NCI-H1436 (cell line): ENCODE measurements around the gene KMT2C.
"Not testable (repeated sequence)": the region's sequence is repeated elsewhere in the genome, so short reads cannot be mapped to it uniquely, and the experiment has no call there.

Experiments
- DNase-seq: peaks from one replicate; lab custom pipeline; 2025; lab: John Stamatoyannopoulos, UW

The KMT2C gene

DNA sequence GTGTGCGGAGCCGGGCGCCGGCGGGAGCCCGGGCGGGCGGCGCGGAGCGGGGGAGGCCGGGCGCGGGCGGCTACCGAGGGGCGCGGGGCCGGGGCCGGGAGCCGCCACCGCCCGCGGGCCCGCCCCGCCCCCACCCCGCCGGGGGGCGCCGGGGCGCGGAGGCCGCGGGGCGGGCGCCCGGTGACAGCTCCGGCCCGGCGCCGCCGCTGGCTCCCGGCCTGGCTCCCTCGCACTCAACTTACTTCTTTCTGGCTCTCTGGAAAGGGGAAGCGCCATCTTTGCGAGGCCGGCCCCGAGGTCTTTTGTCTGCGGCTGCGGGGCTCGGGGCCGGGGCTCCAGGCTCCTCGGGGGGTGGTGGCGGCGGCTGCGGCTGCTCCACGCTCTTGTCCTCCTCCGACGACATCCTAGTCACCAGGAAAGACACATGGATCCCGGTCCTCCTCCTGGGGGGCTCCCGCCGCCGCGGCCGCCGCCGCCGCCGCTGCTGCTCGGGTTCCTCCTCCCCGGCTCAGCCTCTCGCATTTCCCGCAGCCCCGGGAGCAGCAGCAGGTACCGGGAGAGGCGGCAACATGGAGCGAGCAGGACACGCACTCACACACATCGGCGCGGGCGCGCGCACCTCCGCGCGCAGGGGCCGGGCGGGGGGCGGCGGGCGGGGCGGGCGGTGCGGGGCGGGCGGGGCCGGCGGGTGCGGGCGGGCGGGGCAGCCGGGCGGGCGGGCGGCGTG lies at the start of gene KMT2C:
Gene KMT2C (minus strand): TSS at position 620 of the 727 bp plus-strand sequence. CDS start 217 bp downstream, at position 403.
- DNase-seq = peak; percentile 60

DNA sequence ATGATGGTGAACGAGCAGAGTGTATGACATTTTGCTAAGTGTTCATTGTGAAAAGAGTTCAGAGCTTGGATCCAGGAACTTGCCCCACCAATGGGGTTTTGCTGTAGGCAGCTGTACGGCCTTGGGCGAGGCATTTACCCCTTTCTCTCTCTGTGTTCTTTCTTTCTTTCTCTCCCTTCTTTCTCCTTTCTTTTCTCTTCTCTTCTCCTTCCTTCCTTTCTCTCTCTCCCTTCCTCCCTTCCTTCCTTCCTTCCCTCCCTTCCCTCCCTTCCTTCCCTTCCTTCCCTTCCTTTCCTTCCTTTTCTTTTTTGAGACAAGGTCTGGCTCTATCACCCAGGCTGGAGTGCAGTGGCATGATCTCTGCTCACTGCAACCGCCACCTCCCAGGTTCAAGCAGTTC lies 45.3 kb upstream of the KMT2C start:
- no peak for DNase-seq

- DNase-seq = no peak
Measured at GRCh38 chr7:152480664-152481063, 44.9 kb upstream of the KMT2C start.

- DNase-seq = no peak
Measured at GRCh38 chr7:152479595-152479994, 43.8 kb upstream of the KMT2C start.

DNA sequence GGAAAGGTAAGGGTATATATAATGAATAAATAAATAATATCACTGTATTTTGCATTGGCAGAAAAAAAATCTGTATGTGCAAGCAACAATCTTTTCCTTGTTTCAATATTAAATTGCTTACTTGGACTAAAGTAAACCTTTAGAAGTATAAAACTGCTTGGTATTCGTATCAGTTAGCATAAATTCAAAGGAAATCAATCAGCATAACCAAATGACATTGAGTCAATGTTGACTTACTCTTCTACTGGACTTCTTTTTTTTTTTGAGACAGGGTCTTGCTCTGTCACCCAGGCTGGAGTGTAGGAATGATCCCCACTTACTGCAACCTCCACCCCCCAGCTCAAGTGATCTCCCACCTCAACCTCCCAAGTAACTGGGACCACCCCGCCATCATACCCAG lies 42.3 kb upstream of the KMT2C start:
- no peak for DNase-seq

- no peak for DNase-seq
Measured at GRCh38 chr7:152477079-152477478, 41.3 kb upstream of the KMT2C start.

GRCh38 chr7:152476551-152476950 lies 40.7 kb upstream of the KMT2C start:
- no peak for DNase-seq

DNA sequence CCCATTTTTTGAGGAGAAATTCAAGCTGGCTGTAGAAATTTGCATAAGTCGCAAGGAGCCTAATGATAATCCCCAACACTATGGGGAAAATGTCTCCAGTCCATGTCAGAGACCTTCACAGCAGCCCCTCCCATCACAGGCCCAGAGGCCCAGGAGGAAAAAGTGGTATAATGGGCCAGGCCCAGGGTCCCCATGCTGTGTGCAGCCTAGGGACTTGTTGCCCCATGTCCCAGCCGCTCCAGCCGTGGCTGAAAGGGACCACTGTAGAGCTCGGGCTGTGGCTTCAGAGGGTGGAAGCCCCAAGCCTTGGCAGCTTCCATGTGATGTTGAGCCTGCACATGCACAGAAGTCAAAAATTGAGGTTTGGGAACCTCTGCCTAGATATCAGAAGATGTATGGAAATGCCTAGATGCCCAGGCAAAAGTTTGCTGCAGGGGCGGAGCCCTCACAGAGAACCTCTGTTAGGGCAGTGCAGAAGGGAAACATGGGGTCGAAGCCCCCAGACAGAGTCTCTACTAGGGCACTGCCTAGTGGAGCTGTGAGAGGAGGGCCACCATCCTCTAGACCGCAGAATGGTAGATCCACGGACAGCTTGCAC lies 35.3 kb upstream of the KMT2C start:
- DNase-seq = not testable (repeated sequence)

- not testable (repeated sequence) for DNase-seq
Measured at GRCh38 chr7:152470251-152471022, 34.6 kb upstream of the KMT2C start.

DNA sequence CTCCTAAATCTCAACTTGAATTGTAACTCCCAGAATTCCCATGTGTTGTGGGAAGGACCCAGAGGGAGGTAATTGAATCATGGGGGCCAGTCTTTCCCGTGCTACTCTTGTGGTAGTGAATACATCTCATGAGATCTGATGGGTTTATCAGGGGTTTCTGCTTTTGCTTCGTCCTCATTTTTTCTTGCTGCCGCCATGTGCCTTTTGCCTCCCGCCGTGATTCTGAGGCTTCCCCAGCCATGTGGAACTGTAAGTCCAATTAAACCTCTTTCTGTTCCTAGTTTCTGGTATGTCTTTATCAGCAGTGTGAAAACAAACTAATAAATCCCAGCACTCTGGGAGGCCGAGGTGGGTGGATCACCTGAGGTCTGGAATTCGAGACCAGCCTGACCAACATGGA lies 33.8 kb upstream of the KMT2C start:
- not testable (repeated sequence) for DNase-seq

DNA sequence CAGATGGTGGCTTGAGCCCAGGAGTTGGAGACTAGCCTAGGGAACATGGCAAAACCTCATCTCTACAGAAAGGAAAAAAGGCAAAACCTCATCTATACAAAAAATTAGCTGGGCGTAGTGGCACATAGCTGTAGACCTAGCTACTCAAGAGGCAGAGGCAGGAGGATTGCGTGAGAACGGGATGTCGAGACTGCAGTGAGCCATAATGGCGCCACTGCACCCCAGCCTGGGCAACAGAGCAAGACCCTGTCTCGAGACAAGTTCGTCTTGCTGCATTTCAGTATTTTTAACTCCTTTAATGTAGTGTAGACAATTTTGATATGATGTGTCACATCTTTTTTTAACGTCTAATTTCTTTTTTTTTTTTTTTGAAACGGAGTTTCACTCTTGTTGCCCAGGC lies 31.4 kb upstream of the KMT2C start:
- DNase-seq = no peak

DNA sequence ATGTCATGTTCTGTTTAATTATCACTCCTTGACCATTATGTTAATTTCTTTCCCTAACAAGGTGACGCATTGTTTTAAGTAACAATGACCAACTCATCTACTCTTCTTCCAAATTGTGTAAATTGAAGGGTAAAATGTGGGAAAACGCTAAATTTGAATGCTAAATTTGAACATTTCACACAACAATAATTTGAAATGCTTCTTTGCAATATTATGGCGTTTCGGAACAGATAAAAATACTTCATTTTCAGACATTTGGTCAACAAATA lies 29.2 kb upstream of the KMT2C start:
- DNase-seq = no peak

- peak; percentile 56 for DNase-seq
Measured at GRCh38 chr7:152464312-152465118, 28.7 kb upstream of the KMT2C start.

GRCh38 chr7:152463709-152464311 lies 28.0 kb upstream of the KMT2C start:
- DNase-seq = peak; percentile 99

GRCh38 chr7:152462995-152463708 lies 27.3 kb upstream of the KMT2C start:
- no peak for DNase-seq

GRCh38 chr7:152459724-152460251 lies 24.0 kb upstream of the KMT2C start:
- DNase-seq = no peak

- no peak for DNase-seq
Measured at GRCh38 chr7:152451356-152451755, 15.6 kb upstream of the KMT2C start.

- DNase-seq = not testable (repeated sequence)
Measured at GRCh38 chr7:152445386-152446008, 9.7 kb upstream of the KMT2C start.

DNA sequence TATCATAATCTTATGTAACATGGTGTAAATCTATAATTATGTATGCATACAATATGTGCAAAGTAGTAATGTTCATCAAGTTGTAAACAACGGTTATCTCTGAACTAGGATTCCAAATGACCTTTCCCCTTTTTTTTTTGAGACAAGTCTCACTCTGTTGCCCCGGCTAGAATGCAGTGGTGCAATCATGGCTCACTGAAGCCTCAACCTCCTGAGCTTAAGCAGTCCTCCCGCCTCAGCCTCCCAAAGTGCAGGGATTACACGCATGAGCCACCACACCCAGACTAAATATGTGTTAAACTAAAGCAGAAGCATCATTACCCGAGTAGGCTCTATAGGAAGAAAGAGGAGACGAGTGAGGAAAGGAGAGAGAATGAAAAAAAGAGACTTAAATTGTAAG lies 7.8 kb upstream of the KMT2C start:
- no peak for DNase-seq

GRCh38 chr7:152442330-152442835 lies 6.6 kb upstream of the KMT2C start:
- DNase-seq = no peak
